HEK293 (cell line): ENCODE results near the gene NPM3.

Source experiments
- CTCF ChIP-seq: fragments of 450-650 bp; formaldehyde crosslinking; IDR thresholded peaks from 2 replicates; pipeline ENCODE4 v1.5.1; 2016; ENCODE audit warnings: missing biosample characterization, missing genetic modification characterization
- ZBTB49 ChIP-seq: fragments of 450-650 bp; formaldehyde crosslinking; IDR thresholded peaks from 2 replicates; pipeline ENCODE4 v1.5.1; 2016; ENCODE audit warnings: missing biosample characterization, missing genetic modification characterization, low read depth
- ZNF221 ChIP-seq: fragments of 450-650 bp; formaldehyde crosslinking; IDR thresholded peaks from 2 replicates; pipeline ENCODE4 v1.5.1; 2017; ENCODE audit warnings: missing biosample characterization, missing genetic modification characterization, borderline replicate concordance
- ZNF26 ChIP-seq: fragments of 450-650 bp; formaldehyde crosslinking; IDR thresholded peaks from 2 replicates; pipeline ENCODE4 v1.5.1; 2016; ENCODE audit warnings: missing biosample characterization, missing genetic modification characterization
- ZNF311 ChIP-seq: fragments of 450-650 bp; formaldehyde crosslinking; IDR thresholded peaks from 2 replicates; pipeline ENCODE4 v1.5.1; 2017; ENCODE audit warnings: missing biosample characterization, missing genetic modification characterization, borderline replicate concordance
- ZNF324 ChIP-seq: fragments of 450-650 bp; formaldehyde crosslinking; IDR thresholded peaks from 2 replicates; pipeline ENCODE4 v1.5.1; 2016; ENCODE audit warnings: missing biosample characterization, missing genetic modification characterization
- ZNF560 ChIP-seq: fragments of 450-650 bp; formaldehyde crosslinking; IDR thresholded peaks from 2 replicates; pipeline ENCODE4 v1.5.1; 2017; ENCODE audit warnings: missing biosample characterization, missing genetic modification characterization, borderline replicate concordance
- ZNF677 ChIP-seq: fragments of 450-650 bp; IDR thresholded peaks from 2 replicates; pipeline ENCODE4 v1.5.0; 2018; ENCODE audit warnings: missing biosample characterization, mild to moderate bottlenecking, missing genetic modification characterization, moderate library complexity
- ZNF785 ChIP-seq: fragments of 450-650 bp; formaldehyde crosslinking; IDR thresholded peaks from 2 replicates; pipeline ENCODE4 v1.5.1; 2016; ENCODE audit warnings: missing biosample characterization, missing genetic modification characterization
- ZSCAN30 ChIP-seq: fragments of 450-650 bp; IDR thresholded peaks from 2 replicates; pipeline ENCODE4 v1.5.1; 2018; ENCODE audit warnings: missing biosample characterization, mild to moderate bottlenecking, missing genetic modification characterization, moderate library complexity

GRCh38 chr10:101817337-101818118 lies 34.3 kb upstream of the NPM3 start:
- no peak for TF ChIP-seq ZNF677 (tag by site-specific recombination)
- TF ChIP-seq ZNF324 (tag by site-specific recombination): no peak
- TF ChIP-seq CTCF (tag by site-specific recombination): no peak
- TF ChIP-seq ZNF26 (tag by site-specific recombination): no peak
- TF ChIP-seq ZNF785 (tag by site-specific recombination): no peak
- no peak for TF ChIP-seq ZNF221 (tag by site-specific recombination)
- no peak for TF ChIP-seq ZBTB49 (tag by site-specific recombination)
- no peak for TF ChIP-seq ZNF311
- no peak for TF ChIP-seq ZSCAN30 (tag by site-specific recombination)
- no peak for TF ChIP-seq ZNF560 (tag by site-specific recombination)
